ENCODE measurements around the gene CAPN13. TPM values are rescaled to one million over a fixed set of nuclear protein-coding genes. Genes with fewer than 3 reads are reported as not detected.

Gene CAPN13
- total RNA-seq, 4 donors from 2014 or later: 38.0 to 396 (median 330) TPM

DNA sequence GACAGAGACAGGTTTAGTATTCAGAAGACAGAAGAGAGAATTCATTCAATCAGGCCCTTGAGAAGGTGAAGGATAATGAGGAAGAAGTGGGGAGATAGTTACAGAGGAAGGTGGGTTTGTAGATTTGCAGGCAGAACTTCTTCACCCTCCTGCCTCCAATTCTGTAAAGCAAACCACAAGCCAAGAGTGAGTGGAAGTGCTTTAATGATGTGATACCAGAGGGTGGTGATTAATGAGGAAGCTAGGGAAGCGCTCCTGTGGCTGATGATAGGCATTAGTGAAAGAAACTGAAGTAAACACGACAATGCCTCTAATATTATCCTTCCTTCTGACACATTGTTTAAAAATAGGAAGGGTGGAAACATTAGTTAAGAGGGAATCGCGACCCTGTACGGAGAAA lies 78.2 kb downstream of the CAPN13 start:
- Histone ChIP-seq H3K4me1 (no peaks in the 10 kb centered on the region), H3K4me3 (no peak overlapping the region), H3K27ac (no peak overlapping the region), H3K9me3 (no peaks in the 10 kb centered on the region), H3K36me3 (peaks cover 0 to 15% (median 0%) of the 10 kb centered on the region in 3 donors), H3K27me3 (no peaks in the 10 kb centered on the region)
- no peak for TF ChIP-seq POLR2A (IDR thresholded peaks at IDR 0.05)
- TF ChIP-seq, protein P1, sequence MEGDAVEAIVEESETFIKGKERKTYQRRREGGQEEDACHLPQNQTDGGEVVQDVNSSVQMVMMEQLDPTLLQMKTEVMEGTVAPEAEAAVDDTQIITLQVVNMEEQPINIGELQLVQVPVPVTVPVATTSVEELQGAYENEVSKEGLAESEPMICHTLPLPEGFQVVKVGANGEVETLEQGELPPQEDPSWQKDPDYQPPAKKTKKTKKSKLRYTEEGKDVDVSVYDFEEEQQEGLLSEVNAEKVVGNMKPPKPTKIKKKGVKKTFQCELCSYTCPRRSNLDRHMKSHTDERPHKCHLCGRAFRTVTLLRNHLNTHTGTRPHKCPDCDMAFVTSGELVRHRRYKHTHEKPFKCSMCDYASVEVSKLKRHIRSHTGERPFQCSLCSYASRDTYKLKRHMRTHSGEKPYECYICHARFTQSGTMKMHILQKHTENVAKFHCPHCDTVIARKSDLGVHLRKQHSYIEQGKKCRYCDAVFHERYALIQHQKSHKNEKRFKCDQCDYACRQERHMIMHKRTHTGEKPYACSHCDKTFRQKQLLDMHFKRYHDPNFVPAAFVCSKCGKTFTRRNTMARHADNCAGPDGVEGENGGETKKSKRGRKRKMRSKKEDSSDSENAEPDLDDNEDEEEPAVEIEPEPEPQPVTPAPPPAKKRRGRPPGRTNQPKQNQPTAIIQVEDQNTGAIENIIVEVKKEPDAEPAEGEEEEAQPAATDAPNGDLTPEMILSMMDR (IDR thresholded peaks at IDR 0.05): no peak
- peak in 1 of 3 donors; percentile 8 for DNase-seq

DNA sequence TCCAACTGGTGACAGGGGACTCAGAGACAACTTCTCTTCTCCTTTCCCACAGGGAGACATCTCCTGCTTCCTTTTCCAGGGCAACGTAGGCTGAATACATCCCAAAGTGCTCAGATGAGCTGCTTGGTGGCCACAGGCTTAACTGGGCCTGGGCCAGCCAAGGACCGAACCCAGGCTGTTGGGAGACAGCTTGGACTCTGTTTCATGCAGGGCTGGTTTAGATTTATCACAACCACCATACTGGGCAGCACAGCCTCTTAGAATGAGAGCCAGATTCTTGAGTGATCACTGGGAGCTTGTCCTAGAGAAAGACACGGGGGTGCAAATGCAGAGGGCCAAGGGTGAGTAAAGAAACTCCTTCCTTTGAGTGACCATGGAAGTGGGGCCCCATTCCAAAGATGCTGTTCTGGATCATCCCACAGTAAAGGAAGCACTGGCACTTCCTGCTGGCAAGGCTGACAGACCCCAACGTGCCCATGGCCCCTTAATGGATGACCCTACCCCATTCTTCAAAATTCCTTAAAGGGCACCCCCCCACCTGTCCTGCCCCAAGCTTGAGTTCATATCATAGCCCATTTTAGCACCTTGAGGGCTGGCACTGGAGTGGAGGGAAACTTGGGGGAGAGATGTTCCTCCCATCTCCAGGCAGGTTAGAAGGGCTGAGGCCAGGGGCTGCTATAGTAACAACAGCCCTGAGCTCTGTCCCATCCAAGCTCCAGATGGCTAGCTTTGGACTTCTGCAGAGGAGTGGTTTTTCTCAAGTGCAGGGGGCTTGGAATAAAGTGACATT lies 84.1 kb downstream of the CAPN13 start:
- no peak overlapping the region for H3K4me3 ChIP-seq
- H3K9me3 ChIP-seq: no peaks in the 10 kb centered on the region
- no peaks in the 10 kb centered on the region for H3K4me1 ChIP-seq
- no peaks in the 10 kb centered on the region for H3K27me3 ChIP-seq
- no peak for TF ChIP-seq POLR2A (IDR thresholded peaks at IDR 0.05)
- peaks cover 0 to 10% (median 0%) of the 10 kb centered on the region in 3 donors for H3K36me3 ChIP-seq
- no peak overlapping the region for H3K27ac ChIP-seq
- peak in 1 of 3 donors; percentile 27 for DNase-seq

DNA sequence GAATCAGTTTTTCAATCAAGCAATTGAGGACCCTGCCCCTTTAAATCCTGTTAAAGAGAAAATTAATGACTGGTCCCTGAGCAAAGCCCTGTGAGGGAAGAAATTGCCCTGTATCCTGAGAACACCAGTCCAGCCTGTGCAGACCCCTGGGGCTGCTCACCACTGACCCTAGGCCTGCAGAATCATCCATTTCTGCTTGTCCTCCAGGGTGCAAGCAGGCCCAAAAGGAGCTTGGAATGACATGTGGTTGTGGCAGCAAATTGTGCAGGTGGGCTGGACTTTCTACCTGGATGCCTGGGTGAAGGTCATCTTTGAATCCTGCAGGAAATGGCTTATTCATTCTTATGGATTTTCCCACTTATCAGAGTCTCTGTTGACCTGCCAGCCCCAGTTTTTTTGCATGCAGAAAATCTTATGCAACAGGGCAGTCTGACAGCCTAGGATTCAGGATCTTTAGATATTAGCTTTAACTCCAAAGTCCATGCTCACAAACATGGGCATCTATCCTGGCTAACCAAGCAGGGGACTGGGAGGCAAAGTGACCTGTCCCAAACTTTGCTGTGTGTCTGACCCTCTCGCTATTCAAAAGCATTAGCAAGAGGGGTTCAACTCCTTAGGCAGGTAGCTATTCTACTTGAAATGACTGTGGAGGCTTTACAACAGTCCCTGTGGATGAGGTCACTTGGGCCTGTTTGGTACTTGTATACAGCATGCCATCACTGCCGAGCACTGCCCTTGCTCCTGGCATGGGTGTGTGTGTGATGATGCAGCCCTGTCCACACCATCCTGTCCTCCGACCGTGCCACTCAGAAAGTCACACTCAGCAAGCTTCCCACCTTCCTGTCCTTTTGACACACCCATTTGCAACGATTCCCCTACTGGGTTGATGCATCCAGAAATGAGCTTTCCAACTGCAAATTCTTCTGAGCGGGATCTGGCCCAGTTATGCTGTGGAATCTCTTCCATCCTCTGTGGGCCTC lies 85.3 kb downstream of the CAPN13 start:
- no peaks in the 10 kb centered on the region for H3K4me1 ChIP-seq
- H3K27ac ChIP-seq: no peak overlapping the region
- TF ChIP-seq, protein P1 (IDR thresholded peaks at IDR 0.05): no peak
- TF ChIP-seq POLR2A (IDR thresholded peaks at IDR 0.05): no peak
- no peak overlapping the region for H3K4me3 ChIP-seq
- H3K27me3 ChIP-seq: no peaks in the 10 kb centered on the region
- no peaks in the 10 kb centered on the region for H3K9me3 ChIP-seq
- H3K36me3 ChIP-seq: peaks cover 0 to 10% (median 0%) of the 10 kb centered on the region in 3 donors
- DNase-seq: peak in 1 of 3 donors; percentile 35

DNA sequence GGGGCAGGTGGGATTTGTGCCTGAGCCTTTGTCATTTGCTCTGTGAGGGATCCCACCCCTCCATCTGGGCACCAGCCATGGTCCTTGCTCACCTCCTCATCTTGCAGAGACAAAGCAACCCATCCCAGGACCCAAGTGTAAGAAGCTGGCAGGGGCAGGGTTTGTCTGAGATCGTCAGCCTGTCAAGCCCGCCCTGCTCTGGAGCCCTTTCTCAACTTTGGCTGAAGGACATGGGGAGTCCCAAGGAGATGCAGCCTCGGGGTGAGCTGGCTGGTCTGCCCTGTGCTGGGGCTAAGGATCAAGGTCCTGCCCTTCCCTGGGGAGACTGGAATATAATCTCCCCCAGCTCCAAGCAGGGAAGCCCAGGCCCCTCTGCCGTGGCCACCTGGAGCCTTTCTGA lies 86.0 kb downstream of the CAPN13 start:
- Histone ChIP-seq H3K36me3 (peaks cover 0 to 10% (median 0%) of the 10 kb centered on the region in 3 donors), H3K9me3 (no peaks in the 10 kb centered on the region)

DNA sequence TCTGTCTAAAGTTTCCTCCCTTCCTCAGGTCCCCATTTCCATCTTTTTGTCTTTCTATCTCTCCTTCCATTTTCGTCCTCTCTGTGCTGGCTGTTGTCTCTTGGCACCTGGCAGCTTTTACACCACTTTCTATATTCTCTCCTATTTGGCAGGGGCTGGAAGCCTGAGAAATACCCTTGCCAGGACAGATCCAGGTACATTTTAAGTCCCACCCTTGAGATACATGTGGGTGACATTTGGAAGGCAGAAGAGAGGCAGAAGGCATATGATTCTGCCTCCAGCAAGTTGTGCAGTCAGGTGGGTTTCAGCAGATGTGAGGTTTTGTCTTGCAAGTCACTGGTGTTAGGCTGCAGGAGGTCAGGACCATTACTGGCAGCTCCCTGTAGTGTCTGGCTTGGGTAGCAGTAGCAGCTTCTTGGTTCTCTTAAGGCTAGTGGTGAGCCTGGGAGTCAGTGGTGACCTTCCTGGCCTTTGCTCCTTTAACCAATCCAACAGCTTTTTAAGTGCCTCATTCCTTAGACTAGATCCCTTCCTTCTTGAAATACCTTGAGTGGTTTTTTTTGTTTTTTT lies 90.1 kb downstream of the CAPN13 start:
- no peak overlapping the region for H3K4me3 ChIP-seq
- no peaks in the 10 kb centered on the region for H3K27me3 ChIP-seq
- H3K27ac ChIP-seq: no peak overlapping the region
- peak in 1 of 3 donors; percentile 21 for DNase-seq
- no peaks in the 10 kb centered on the region for H3K4me1 ChIP-seq
- no peaks in the 10 kb centered on the region for H3K9me3 ChIP-seq
- H3K36me3 ChIP-seq: no peaks in the 10 kb centered on the region
- no peak for TF ChIP-seq POLR2A (IDR thresholded peaks at IDR 0.05)
- TF ChIP-seq, protein P1 (IDR thresholded peaks at IDR 0.05): no peak

More for the DNA sequence above, 86.0 kb downstream of the CAPN13 start:
- no peak overlapping the region for H3K27ac ChIP-seq
- no peak overlapping the region for H3K4me3 ChIP-seq
- peak in 1 of 3 donors; percentile 34 for DNase-seq
- no peaks in the 10 kb centered on the region for H3K4me1 ChIP-seq
- no peaks in the 10 kb centered on the region for H3K27me3 ChIP-seq
- TF ChIP-seq, protein P1 (IDR thresholded peaks at IDR 0.05): no peak
- no peak for TF ChIP-seq POLR2A (IDR thresholded peaks at IDR 0.05)

Data from Peyer's patch (tissue), 4 donors.